ENCODE results near the gene GET4.

GET4 gene

GRCh38 chr7:931871-932650 is 55.7 kb downstream of the GET4 start:
- H3K27ac ChIP-seq, result no peak overlapping the region
- no peak for TF ChIP-seq ZFX (IDR thresholded peaks at IDR 0.05; ENCODE audit: borderline replicate concordance)
- TF ChIP-seq CTCF (IDR thresholded peaks at IDR 0.05), result no peak

GRCh38 chr7:932651-932975 is 56.3 kb downstream of the GET4 start:
- H3K27ac ChIP-seq, result no peak overlapping the region
- no peak for TF ChIP-seq CTCF (IDR thresholded peaks at IDR 0.05)
- no peak for TF ChIP-seq ZFX (IDR thresholded peaks at IDR 0.05; ENCODE audit: borderline replicate concordance)

- TF ChIP-seq CTCF (IDR thresholded peaks at IDR 0.05), result no peak
- TF ChIP-seq ZFX (IDR thresholded peaks at IDR 0.05; ENCODE audit: borderline replicate concordance), result no peak
- H3K27ac ChIP-seq, result no peak overlapping the region
These were observed 58.3 kb downstream of the GET4 start for GRCh38 chr7:934469-935163.

- no peak overlapping the region for H3K27ac ChIP-seq
- TF ChIP-seq CTCF (IDR thresholded peaks at IDR 0.05) (no peak), ZFX (IDR thresholded peaks at IDR 0.05; ENCODE audit: borderline replicate concordance) (no peak)
These were observed 59.0 kb downstream of the GET4 start for GRCh38 chr7:935164-935873.

- no peak overlapping the region for H3K27ac ChIP-seq
These were observed 59.6 kb downstream of the GET4 start for GRCh38 chr7:935874-936385.

GRCh38 chr7:936386-937054 is 60.2 kb downstream of the GET4 start:
- no peak overlapping the region for H3K27ac ChIP-seq
- no peak for TF ChIP-seq CTCF (IDR thresholded peaks at IDR 0.05)
- TF ChIP-seq ZFX (IDR thresholded peaks at IDR 0.05; ENCODE audit: borderline replicate concordance), result no peak

More at GRCh38 chr7:935874-936385, 59.6 kb downstream of the GET4 start:
- no peak for TF ChIP-seq ZFX (IDR thresholded peaks at IDR 0.05; ENCODE audit: borderline replicate concordance)
- TF ChIP-seq CTCF (IDR thresholded peaks at IDR 0.05), result no peak

Data from 22Rv1 (cell line).